Measurements from ENCODE around the gene DDX10.

- TF ChIP-seq CTCF (IDR thresholded peaks at IDR 0.05 in 8 of 11, conservative IDR thresholded peaks at IDR 0.05 in 3 of 11) (no peak), POLR2AphosphoS5 (IDR thresholded peaks at IDR 0.05) (no peak)
Observed at GRCh38 chr11:108817976-108818375, 153.1 kb downstream of the DDX10 start.

Data from spleen (tissue), 7 donors.